HG03432 (cell line): ENCODE measurements around the gene MAPKAP1.
A peak's percentile ranks its signal among the peaks of the same experiment; 100 is the strongest.
"Not testable (repeated sequence)": the region's sequence is repeated elsewhere in the genome, so short reads cannot be mapped to it uniquely, and the experiment has no call there.

ENCODE experiments used
- ATAC-seq: cut with Tn5 transposase; IDR thresholded peaks from one replicate; pipeline ENCODE4 v1.9.1; 2021; ENCODE audit warnings: mild to moderate bottlenecking, moderate library complexity; ENCODE audit not compliant: unreplicated experiment

Gene MAPKAP1

DNA sequence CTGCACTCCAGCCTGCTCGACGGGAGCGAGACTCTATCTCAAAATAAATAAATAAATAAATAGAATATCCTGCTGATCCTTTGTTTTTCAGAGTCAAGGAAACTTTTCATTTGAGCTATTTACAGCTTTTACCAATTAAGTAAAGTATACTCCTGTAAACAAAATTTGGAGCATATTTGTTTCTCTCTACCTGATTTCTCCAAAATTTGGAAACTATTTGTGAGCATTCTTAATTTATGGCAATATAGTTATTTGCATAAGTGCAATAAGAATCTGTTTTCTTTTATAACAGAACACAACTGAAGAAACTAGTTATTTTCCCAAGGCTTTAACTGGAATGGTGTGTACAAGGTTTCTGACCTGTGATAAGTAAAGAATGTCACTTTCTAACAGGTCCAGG lies 135.2 kb downstream of the MAPKAP1 start:
- ATAC-seq = not testable (repeated sequence)

DNA sequence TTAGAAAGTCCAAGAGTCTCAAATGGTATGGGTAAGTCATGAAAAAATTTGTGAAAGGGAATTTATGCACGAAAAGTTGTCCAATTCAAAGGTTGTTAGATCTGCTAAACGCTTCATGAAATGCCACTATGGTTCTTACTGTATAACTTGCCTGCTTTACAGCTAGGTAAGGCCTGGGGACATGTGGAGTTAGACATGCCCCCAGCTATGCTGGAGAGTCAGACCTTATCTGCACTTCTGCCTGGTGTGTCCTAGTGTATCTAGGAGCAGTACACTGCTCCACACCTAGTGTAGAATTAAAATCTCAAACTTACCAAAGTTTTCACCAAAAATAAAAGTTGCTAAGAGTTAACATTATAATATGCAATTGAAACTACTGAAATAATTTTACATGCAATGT lies 136.8 kb downstream of the MAPKAP1 start:
- no peak for ATAC-seq

DNA sequence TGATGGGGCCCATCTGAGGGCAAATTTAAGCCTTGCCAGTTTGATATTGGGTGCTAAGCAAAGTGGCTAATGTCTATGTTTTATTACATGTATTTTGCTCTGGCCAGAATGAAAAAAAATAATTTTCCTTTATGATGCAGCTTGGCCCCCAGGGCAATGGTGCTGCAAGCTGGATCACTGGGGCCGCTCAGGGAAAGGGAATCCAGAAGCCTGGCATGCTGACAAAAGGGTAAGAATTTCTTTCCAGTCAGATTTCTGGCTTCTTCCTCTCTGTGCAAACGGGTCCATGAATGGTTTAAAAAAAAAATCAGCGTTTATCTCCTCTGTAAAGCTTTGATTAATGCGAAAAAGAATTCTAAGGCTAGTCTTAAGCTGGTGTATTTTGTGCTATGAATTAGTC lies 138.4 kb downstream of the MAPKAP1 start:
- no peak for ATAC-seq

DNA sequence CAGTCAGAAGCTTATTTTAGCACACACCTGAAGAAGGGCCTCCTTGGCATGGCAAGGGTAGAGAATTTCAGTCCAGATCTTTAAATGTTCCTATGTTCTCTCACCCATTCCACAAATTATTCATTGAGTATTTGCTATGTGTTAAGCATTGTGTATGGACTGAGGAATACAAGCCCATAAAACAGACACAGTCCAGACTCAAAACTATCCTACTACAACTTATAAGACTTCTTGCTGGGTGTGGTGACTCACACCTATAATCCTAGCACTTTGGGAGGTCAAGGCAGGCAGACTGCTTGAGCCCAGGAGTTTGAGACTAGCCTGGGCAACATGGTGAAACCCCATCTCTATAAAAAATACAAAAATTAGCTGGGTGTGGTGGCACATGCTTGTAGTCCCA lies 141.0 kb downstream of the MAPKAP1 start:
- ATAC-seq = not testable (repeated sequence)

DNA sequence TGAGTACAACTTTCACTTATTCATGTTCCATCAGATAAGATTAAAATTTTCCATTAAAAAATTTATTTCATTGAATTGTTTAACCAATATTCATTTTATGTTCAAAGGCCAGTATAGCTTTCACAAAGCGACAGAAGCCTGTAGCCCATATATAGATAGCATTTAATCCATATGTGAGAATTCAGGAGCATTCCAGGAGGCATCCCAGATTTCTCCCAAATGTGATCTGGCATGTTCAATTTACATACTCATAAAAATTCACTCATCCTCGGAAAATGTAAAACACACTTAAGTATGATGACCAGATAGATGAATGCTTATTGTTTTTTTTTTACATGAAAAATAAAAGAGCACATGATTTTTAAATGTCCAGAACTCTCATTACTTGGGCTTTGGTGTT lies 141.9 kb downstream of the MAPKAP1 start:
- ATAC-seq = no peak

DNA sequence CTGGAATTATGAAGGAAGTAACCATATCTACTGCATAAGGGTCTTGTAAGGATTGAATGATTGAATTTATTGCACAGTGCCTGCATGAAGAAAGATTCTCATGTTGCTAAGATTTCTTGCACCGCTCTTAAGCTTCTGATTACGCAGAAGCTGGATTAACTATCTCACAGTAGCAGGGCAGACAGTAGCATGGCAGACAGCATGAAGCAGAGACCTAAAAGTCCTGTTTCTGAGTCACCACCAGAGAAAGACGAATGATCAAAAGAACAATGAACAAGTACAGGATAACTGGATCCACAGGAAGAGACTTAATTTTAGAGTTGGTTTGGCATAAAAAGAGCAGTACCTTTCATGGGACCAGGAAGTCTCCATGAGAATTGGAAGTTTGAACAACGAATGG lies 142.4 kb downstream of the MAPKAP1 start:
- ATAC-seq = no peak

DNA sequence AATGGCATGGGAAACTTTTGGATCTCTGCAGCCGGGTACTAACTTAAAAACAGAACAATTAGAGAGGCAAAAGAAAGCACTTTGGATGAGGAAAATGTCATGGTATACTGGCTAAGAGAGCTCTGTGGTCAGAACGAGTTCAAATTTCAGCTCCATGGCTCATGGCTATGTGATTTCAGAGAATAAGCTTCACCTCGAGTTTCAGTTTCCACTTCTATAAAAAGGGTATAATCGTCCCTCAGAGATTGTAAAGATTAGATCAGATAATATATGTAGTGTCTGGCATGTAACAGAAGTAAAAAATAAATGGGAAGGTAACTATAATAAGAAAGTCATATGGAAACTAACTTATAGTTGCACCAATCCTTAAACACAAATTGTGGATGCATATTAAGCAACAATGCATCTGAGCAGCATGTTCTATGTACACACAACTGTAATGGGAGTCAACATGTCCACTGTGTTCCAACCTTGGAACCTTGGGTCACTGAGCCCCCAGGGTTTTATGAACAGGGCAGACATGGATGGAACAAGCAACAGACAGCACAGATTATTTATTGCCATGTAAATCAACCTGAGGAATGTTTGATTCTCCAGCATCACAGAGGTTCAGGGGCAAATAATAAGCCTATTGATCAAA lies 145.4 kb downstream of the MAPKAP1 start:
- ATAC-seq = peak; percentile 68

DNA sequence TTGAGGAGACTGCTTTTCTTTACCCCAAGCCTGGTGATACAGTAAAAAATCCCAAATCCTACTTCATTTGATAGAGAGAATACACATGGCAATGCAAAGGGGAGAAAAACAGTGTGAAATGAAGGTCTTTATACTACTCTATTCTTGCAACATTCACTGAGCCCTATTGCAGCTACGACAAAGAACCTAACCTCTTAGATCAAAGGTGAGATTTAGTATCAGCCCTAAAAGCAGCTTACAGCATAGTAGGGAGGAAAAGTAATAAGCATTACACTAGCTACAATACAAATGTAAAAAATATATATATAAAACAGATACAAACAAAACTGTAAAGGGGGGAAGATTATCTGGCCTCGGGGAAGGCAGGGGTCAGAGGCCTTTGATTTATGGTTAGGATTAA lies 147.1 kb downstream of the MAPKAP1 start:
- ATAC-seq = no peak

DNA sequence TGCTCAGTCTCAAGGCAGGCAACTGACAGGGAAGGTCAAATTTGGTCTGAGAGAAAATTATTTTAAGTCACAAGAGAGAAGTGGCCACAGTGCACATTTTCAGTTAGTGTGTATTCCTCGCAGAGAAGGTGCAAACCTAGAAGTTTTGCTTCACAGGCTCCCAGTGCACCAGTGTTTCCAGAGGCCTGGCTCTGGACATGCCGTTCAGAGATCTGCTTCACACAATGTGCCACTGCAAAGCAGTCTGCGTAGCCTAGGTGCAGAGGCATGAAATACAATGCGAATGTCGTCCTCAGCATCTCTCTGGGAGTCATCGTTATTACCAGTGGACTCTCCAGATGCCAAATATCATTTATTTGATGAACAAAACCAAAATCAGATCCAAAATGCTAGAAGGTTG lies 147.8 kb downstream of the MAPKAP1 start:
- ATAC-seq = no peak

DNA sequence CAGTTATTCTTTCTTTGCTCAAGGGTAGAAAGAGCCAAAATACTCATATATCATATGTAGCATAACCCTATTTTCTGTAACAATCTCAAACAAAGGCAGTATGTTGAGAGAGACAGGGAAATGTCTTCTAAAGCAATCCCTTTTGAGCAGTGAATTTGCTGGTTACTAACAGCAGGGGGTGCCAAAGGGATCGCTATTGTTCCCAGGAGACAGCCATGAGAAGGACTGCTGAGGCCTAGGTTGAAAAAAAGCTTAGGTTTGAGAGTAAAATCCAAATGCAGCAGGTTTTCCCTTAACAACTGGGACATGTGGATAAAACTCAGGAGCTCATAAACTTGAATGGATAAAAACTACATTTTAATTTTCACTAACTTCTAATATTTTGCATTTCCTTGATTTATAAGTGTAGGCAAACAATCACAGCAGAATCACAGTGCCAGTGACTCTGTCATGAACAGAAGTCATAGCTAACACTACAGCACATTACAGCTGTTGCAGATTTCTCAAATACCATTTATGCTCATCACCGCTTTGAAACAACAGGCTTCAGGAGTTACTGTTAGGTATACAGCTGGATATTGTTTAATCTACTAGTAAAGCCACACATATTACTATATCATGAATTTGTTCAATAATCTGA lies 148.4 kb downstream of the MAPKAP1 start:
- peak; percentile 58 for ATAC-seq

DNA sequence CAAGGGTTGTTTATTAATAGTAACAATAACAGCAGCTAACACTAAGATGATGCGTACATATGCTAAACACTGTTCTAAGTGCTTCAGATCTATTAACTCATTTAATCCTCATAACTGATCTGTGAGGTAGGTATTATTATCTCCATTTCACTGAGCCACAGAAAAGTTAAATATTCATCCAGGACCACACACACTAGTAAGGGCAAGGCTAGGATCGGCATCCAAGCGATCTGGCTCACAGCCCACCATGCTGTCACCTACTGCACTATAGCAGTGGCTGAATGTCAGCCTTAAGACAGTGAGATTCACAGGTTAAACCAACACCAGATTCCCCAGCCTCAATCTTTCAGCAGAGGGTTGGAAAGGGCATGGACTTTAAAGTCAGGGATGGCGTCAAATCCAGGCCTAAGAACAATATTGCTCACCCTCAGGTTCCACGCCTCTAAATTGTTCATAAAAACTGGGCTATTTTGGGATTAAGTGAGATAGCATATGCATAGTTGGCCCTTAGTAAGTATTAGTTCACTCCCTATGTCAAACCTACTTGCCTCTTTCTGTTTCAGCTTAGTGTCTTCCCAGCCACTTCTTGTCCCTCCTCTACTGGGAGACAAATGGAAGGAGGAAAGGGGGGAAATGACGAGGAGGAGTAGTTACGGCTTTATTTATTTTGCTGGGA lies 150.8 kb downstream of the MAPKAP1 start:
- ATAC-seq = no peak

DNA sequence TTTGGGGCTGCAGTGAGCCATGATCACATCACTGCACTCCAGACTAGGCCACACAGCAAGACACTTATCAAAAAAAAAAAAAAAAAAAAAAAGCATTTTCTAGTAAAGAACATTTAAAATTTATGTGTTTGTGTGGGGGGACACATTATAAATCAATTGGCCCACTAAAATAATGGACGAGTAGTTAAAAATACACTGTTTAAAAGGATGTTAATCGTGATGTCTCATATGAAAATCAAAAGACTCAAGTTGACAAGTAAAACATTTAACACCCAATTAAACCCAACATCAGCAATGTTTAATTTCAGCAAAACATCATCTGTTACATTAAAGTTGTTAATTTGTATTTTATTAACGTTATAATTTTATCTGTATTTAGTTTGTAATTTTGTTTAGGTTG lies 152.3 kb downstream of the MAPKAP1 start:
- ATAC-seq = no peak

DNA sequence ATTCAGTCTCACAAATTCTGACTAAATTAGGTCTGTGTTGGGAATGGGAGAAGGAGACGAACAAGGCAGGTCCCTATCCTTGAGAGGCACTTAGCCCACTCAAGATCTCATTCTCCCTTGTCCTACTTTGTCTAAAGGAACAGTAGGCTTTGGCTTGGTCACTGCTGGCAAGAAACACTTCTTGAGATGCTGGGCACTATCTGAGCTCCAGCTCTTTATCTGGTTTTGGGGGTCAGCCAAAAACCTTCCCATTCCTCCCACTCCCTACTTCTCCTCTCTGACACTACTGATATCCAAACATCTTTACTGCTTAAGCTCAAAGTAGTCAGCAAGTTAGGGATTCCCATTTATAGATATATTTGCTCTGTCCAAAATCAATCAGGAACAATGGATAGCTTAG lies 155.2 kb downstream of the MAPKAP1 start:
- no peak for ATAC-seq

DNA sequence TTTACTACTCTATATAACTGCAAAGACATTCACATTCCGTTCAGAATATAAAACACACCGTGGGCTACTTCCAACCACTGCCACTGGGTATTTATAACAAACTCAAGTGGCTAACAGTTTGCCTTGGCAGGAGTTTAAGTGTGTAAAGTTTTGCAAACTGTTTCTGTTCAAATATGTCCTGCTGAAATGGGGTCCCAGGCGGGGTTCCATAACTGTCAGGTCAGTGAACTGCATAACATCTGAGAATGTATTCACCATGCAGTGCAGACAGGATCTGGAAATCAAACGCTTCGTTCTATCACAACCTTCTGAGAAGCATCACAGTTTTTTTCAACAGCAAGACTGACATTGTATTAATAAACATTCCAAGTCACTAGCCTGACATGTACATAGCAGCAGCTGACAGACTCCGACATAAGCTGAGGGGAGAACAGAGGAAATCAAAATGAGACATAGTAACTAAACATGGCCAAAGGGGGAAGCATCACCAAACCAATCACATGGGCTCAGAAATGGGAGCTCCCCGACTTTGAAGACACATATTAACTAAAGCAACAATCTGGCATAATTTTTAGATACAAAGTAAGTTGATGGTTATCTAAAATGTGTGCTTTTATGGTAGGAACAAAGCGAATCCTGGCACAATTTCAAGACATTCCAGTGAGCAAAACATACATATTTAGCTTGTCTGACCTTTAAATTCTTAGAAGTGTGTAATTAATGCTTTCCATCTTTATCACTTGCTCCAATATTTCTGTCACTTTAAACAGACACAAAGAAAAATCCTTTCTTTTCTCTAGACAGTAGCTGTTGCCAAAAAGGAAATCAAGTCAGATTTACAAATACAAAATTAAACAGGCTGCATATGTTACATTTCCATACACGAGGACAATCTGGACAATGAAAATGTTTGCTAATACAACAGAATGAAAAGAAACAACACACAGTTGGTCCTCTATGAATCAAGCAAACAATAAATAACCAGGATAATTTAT lies 156.8 kb downstream of the MAPKAP1 start:
- ATAC-seq = no peak

DNA sequence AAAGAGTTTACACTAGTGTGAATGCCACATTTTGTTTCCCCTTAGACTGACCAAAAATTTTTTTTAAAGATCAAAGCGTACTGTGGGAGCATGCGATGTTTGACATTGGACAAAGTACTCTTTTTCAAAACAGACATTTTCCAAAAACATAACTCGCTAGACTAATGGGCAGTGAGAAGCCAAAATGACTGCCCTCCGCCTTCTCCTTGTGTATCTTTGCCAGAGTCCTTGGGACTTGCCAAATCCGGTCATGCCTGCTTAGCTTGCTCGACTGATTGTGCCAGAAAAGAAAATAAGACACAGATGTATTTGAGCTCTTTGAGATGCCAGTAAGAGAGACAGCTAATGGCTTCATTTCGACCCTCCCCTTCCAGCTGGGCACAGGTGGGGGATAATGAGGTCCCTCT lies 157.5 kb downstream of the MAPKAP1 start:
- no peak for ATAC-seq

DNA sequence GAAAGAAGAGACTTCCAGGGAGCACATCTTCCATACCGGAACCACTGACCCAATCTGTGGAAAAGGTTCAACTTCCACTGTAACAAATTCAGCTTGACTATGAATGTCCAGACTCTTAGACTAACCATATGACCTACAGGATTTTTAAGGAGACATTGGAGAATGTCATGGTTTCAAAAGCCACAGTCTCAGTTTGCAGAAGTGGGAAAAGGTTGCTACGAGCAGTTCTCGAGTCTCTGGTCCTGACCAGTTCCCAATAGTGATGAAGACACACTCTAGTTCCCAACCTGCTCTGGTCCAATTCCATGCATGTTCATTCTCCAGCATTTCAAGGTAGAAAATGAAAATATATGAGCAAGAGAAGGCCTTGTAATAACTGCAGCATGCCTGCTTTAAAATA lies 158.0 kb downstream of the MAPKAP1 start:
- ATAC-seq = no peak

DNA sequence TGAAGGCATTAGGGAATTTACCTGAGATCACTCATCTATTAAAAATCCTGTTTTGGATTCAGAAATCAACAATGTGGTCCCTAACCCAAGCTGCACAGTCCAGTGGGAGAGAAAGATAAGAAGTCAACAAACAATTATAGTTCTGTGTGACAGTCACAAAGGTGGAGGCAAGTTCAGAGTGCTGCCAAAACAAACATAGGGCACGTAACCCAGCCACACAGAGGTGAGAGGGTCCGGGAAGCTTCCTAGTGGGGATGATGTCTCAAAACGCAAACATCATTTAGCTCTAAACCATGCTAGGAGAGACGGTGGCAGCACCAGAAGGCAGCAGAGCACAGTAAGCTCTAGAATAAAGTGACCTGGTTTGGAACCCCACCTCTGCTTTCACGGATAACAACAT lies 158.9 kb downstream of the MAPKAP1 start:
- no peak for ATAC-seq

DNA sequence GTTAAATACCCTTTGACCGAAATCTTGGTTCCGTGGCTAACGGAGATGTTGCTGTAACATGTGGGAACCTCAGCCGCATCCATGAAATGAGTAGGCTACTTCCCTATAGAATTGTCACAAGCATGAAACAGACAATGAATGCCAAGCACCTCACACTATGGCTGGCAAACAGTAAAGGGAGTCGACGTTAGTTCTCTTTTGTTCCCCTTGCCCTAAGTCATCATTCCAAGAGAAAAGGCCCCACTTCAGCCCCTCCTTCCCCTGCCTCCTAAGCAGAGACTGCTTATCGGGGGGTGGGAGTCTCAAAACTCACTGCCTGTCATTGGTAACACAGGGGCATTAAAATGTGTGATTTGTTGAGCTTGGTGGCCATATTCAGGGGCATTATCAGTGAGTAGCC lies 159.6 kb downstream of the MAPKAP1 start:
- no peak for ATAC-seq

DNA sequence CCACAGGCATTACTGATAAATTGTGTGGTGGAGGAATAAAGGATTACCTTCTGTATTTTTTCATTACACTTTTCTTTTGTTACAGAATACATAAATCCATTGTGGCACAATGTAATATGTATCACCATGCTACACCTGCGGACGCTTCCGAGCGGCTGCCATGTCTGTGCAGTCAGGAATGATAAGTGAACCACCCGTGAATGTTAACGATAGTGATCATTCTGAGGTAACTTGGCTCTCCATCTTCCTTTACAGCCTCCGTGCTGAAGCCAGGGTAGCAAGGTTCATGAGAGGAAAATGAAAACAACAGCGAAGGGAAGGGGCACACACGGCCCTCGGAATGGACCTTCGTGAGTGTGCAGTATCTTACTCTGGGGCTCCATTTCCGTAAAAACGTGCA lies 161.2 kb downstream of the MAPKAP1 start:
- ATAC-seq = no peak

DNA sequence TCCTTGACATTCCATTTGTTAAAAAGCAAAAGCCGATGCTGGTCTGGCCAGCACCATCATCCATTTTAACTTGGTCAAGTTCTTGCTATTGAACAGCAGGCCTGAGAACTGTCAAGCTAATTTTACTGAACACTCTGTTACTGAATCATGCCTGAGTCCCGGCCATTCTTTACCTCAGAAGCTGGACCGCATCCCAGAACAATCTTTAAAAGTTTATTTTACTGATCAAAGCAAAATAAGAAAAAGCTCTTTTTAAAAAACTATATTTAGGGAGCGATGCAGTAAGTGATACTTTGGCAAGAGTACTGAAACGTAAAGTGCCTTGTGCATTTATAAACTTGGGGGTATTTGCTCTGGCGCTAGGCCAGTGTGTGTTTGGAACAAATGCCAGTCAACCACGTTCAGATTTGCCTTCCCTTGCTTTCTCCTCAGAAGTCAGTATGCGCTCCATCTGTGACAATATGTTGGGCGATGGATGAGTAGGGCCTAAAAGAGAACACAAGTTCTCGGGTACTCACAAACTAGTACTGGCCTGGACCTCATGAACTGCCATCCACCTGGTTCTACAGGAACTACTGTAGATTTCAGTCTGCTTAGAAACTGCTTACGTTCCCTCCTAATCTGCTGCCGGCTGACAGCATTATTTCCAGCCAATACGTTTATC lies 161.9 kb downstream of the MAPKAP1 start:
- ATAC-seq = no peak

DNA sequence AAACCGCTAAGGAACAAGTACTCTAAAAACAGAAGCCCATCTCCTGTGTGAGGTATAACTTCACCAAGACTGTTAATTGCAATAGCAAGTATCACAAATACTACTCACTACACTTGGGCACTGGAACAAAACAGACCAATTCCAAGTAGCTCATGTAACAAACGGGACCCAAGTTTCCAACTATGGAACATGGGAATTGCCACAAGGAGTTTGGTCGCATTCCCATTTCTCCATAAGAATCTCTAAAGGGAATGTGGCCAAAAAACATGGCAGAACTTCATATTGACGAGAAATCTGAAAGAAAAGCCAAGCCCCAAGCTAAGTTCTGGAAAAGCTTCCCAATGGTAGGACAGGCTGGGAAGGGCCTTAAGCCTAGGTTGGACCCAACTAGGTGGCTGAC lies 162.5 kb downstream of the MAPKAP1 start:
- no peak for ATAC-seq
